ENCODE results near the gene BCL2L12.

Gene BCL2L12

GRCh38 chr19:49701271-49701786 is 35.6 kb downstream of the BCL2L12 start:
- DNase-seq (ENCODE audit: low read depth, low spot score): no peak
- ChIA-PET POLR2A (no interaction called here), CTCF (interaction anchor here (4.7 kb wide), 1 partner anchor 16 kb away, joined by 25 read pairs; no protein-coding TSS in a partner anchor)
- TF ChIP-seq CTCF (IDR thresholded peaks at IDR 0.05; ENCODE audit: insufficient read depth, low read length, missing control alignments): no peak
- no peak overlapping the region for H3K4me3 ChIP-seq (ENCODE audit: low read depth, low read length)

- H3K4me3 ChIP-seq (ENCODE audit: low read depth, low read length): no peak overlapping the region
- ChIA-PET CTCF (interaction anchor here (0.7 to 4.7 kb wide), 2 partner anchors 13 to 24 kb away, joined by 3 to 25 read pairs; no protein-coding TSS in a partner anchor), POLR2A (no interaction called here)
- DNase-seq (ENCODE audit: low read depth, low spot score): no peak
- TF ChIP-seq CTCF (IDR thresholded peaks at IDR 0.05; ENCODE audit: insufficient read depth, low read length, missing control alignments): no peak
These were observed 39.3 kb downstream of the BCL2L12 start for GRCh38 chr19:49704888-49705642.

- ChIA-PET CTCF (interaction anchor here (4.7 kb wide), 1 partner anchor 12 kb away, joined by 25 read pairs; no protein-coding TSS in a partner anchor), POLR2A (no interaction called here)
- no peak for DNase-seq (ENCODE audit: low read depth, low spot score)
- TF ChIP-seq CTCF (IDR thresholded peaks at IDR 0.05; ENCODE audit: insufficient read depth, low read length, missing control alignments): no peak
- no peak overlapping the region for H3K4me3 ChIP-seq (ENCODE audit: low read depth, low read length)
These were observed 40.2 kb downstream of the BCL2L12 start for GRCh38 chr19:49705919-49706318.

GRCh38 chr19:49710372-49710951 is 44.7 kb downstream of the BCL2L12 start:
- ChIA-PET CTCF (interaction anchor here (0.6 to 1.3 kb wide), 3 partner anchors 12 to 29 kb away, joined by 3 to 4 read pairs (median 4); no protein-coding TSS in a partner anchor), POLR2A (no interaction called here)
- TF ChIP-seq CTCF (IDR thresholded peaks at IDR 0.05; ENCODE audit: insufficient read depth, low read length, missing control alignments): no peak
- no peak overlapping the region for H3K4me3 ChIP-seq (ENCODE audit: low read depth, low read length)
- no peak for DNase-seq (ENCODE audit: low read depth, low spot score)

- no peak for DNase-seq (ENCODE audit: low read depth, low spot score)
- CTCF ChIA-PET: interaction anchor here (1.0 to 1.3 kb wide), 2 partner anchors 8 to 19 kb away, joined by 3 read pairs; no protein-coding TSS in a partner anchor
- H3K4me3 ChIP-seq (ENCODE audit: low read depth, low read length): no peak overlapping the region
- POLR2A ChIA-PET: no interaction called here
- TF ChIP-seq CTCF (IDR thresholded peaks at IDR 0.05; ENCODE audit: insufficient read depth, low read length, missing control alignments): no peak
These were observed 46.7 kb downstream of the BCL2L12 start for GRCh38 chr19:49712397-49712859.
